GM23338 (cell line): ENCODE data around the gene DNAH10.

ENCODE experiments used
- CREB1 ChIP-seq: fragments of 250-450 bp; sonication (Bioruptor Pico); IDR thresholded peaks from 2 replicates; pipeline ENCODE4 v1.5.0; 2020; ENCODE audit warnings: low read depth, mild to moderate bottlenecking, moderate library complexity
- CTCF ChIP-seq, 2 experiments: fragments of 200-600 bp in 1 of 2; sonication (generic) in 1 of 2; conservative IDR thresholded peaks; 2 replicates each; pipeline versions ENCODE4 v1.5.1 to v1.6.1; 2016 to 2017; ENCODE audit warnings: antibody characterized with exemption in 2 of 2, low read depth in 2 of 2, mild to moderate bottlenecking in 2 of 2, moderate library complexity in 1 of 2
- ETS1 ChIP-seq: IDR thresholded peaks from 2 replicates; pipeline ENCODE4 v1.6.1; 2016; ENCODE audit warnings: antibody characterized with exemption
- EZH2 ChIP-seq: fragments of 200-600 bp; sonication (generic); IDR thresholded peaks from one replicate; pipeline ENCODE4 v1.8.0; 2017; ENCODE audit warnings: antibody characterized with exemption, mild to moderate bottlenecking, low read depth; ENCODE audit not compliant: unreplicated experiment
- EZH2phosphoT487 ChIP-seq: fragments of 200-600 bp; sonication (generic); IDR thresholded peaks from one replicate; pipeline ENCODE4 v1.8.1; 2018; ENCODE audit warnings: antibody characterized with exemption; ENCODE audit not compliant: unreplicated experiment
- JUNB ChIP-seq: IDR thresholded peaks from one replicate; pipeline ENCODE4 v1.6.1; 2016; ENCODE audit warnings: antibody characterized with exemption; ENCODE audit not compliant: unreplicated experiment
- POLR2AphosphoS5 ChIP-seq: IDR thresholded peaks from 2 replicates; pipeline ENCODE4 v1.6.1; 2016; ENCODE audit warnings: antibody characterized with exemption, low read depth
- REST ChIP-seq: IDR thresholded peaks from one replicate; pipeline ENCODE4 v1.6.1; 2018; ENCODE audit warnings: antibody characterized with exemption; ENCODE audit not compliant: unreplicated experiment
- ZNF114 ChIP-seq: fragments of 250-450 bp; sonication (Bioruptor Pico); IDR thresholded peaks from 2 replicates; pipeline ENCODE4 v1.5.0; 2020; ENCODE audit warnings: mild to moderate bottlenecking, moderate library complexity

GRCh38 chr12:123850246-123851134 lies 88.4 kb downstream of the DNAH10 start:
- no peak for TF ChIP-seq POLR2AphosphoS5
- TF ChIP-seq CTCF (conservative IDR thresholded peaks at IDR 0.05; ENCODE audit: low read depth in 2 of 2): no peak
- TF ChIP-seq REST: no peak
- no peak for TF ChIP-seq JUNB
- TF ChIP-seq EZH2: no peak
- no peak for TF ChIP-seq ZNF114 (CRISPR knock-in tag)
- TF ChIP-seq EZH2phosphoT487: no peak
- TF ChIP-seq CREB1 (CRISPR knock-in tag): no peak
- no peak for TF ChIP-seq ETS1
